ENCODE measurements around the gene MUSK.

- TF ChIP-seq POLR2A (IDR thresholded peaks at IDR 0.05; ENCODE audit: low read depth) (no peak), CTCF (IDR thresholded peaks at IDR 0.05) (no peak), POLR2AphosphoS5 (IDR thresholded peaks at IDR 0.05) (no peak), EP300 (IDR thresholded peaks at IDR 0.05) (no peak)
Observed at GRCh38 chr9:110814159-110814558, 145.6 kb downstream of the MUSK start.

Data from esophagus muscularis mucosa (tissue), 4 donors.